Hepatocyte (in vitro differentiated cells): Measurements from ENCODE around the gene SMNDC1.
"Not testable (repeated sequence)": the region's sequence is repeated elsewhere in the genome, so short reads cannot be mapped to it uniquely, and the experiment has no call there.

Source experiments
- EZH2 ChIP-seq: fragments of 200-600 bp; sonication (generic); IDR thresholded peaks from 2 replicates; pipeline ENCODE4 v1.6.1; 2016; ENCODE audit warnings: antibody characterized with exemption, mild to moderate bottlenecking, borderline replicate concordance
- EZH2phosphoT487 ChIP-seq: fragments of 200-600 bp; sonication (generic); IDR thresholded peaks from one replicate; pipeline ENCODE4 v1.6.1; 2018; ENCODE audit warnings: antibody characterized with exemption, mild to moderate bottlenecking, low read depth, moderate library complexity; ENCODE audit not compliant: unreplicated experiment, severe bottlenecking
- TF ChIP-seq, protein P1 (sequence below): fragments of 200-600 bp; sonication (generic); IDR thresholded peaks from 2 replicates; pipeline ENCODE4 v1.5.1; 2016; ENCODE audit warnings: antibody characterized with exemption, mild to moderate bottlenecking; ENCODE audit not compliant: poor library complexity

- TF ChIP-seq, protein P1, sequence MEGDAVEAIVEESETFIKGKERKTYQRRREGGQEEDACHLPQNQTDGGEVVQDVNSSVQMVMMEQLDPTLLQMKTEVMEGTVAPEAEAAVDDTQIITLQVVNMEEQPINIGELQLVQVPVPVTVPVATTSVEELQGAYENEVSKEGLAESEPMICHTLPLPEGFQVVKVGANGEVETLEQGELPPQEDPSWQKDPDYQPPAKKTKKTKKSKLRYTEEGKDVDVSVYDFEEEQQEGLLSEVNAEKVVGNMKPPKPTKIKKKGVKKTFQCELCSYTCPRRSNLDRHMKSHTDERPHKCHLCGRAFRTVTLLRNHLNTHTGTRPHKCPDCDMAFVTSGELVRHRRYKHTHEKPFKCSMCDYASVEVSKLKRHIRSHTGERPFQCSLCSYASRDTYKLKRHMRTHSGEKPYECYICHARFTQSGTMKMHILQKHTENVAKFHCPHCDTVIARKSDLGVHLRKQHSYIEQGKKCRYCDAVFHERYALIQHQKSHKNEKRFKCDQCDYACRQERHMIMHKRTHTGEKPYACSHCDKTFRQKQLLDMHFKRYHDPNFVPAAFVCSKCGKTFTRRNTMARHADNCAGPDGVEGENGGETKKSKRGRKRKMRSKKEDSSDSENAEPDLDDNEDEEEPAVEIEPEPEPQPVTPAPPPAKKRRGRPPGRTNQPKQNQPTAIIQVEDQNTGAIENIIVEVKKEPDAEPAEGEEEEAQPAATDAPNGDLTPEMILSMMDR = not testable (repeated sequence)
- not testable (repeated sequence) for TF ChIP-seq EZH2, EZH2phosphoT487
Measured at GRCh38 chr10:110272995-110273394, 31.7 kb downstream of the SMNDC1 start.
